HEK293 (cell line): ENCODE data around the gene PACSIN3.
A peak's percentile ranks its signal among the peaks of the same experiment; 100 is the strongest.

Experiments used
- CTCF ChIA-PET: fragments of 350-600 bp; formaldehyde crosslinking; extraction: SDS; loops from one replicate; lab custom pipeline; 2021; ENCODE audit warnings: antibody characterized with exemption; lab: Yijun Ruan, JAX
- POLR2A ChIA-PET: fragments of 300-600 bp; formaldehyde crosslinking; extraction: SDS; loops from one replicate; lab custom pipeline; 2020; ENCODE audit warnings: antibody characterized with exemption, inconsistent platforms; lab: Yijun Ruan, JAX
- H3K27ac ChIP-seq: fragments of 200-500 bp; sonication (Bioruptor generic); 2 replicates; pipeline ENCODE4 v1.5.1; 2014; ENCODE audit warnings: low read depth, low read length, control low read depth, inconsistent platforms; ENCODE audit errors: extremely low read depth
- H3K36me3 ChIP-seq, 2 experiments: fragments of 200-500 bp in 1 of 2; sonication (Bioruptor generic) in 1 of 2; 1 replicate in 1 of 2; 2 replicates in 1 of 2; pipeline ENCODE4 v1.5.1; 2014 to 2017; ENCODE audit warnings: inconsistent platforms in 2 of 2, low read length in 2 of 2; ENCODE audit not compliant: control insufficient read depth in 2 of 2, insufficient read depth in 1 of 2
- H3K4me1 ChIP-seq: fragments of 200-500 bp; sonication (Bioruptor generic); 2 replicates; pipeline ENCODE4 v1.5.1; 2014; ENCODE audit warnings: mild to moderate bottlenecking, low read length, inconsistent platforms; ENCODE audit not compliant: control insufficient read depth, insufficient read depth
- H3K4me3 ChIP-seq: 2 replicates; pipeline ENCODE4 v1.5.1; 2011; ENCODE audit warnings: low read depth, mild to moderate bottlenecking, control low read depth, low read length, moderate library complexity
- H3K9me3 ChIP-seq: fragments of 200-500 bp; sonication (Bioruptor generic); 2 replicates; pipeline ENCODE4 v1.5.1; 2014; ENCODE audit warnings: low read depth, low read length, inconsistent platforms; ENCODE audit not compliant: control insufficient read depth, insufficient read depth
- GLI4 ChIP-seq: fragments of 450-650 bp; formaldehyde crosslinking; IDR thresholded peaks from 2 replicates; pipeline ENCODE4 v1.5.1; 2016; ENCODE audit warnings: missing biosample characterization, missing genetic modification characterization
- GLIS1 ChIP-seq: fragments of 450-650 bp; formaldehyde crosslinking; IDR thresholded peaks from 2 replicates; pipeline ENCODE4 v1.5.1; 2016; ENCODE audit warnings: missing biosample characterization, missing genetic modification characterization
- HOXC10 ChIP-seq: sonication (generic); formaldehyde crosslinking; IDR thresholded peaks from 2 replicates; pipeline ENCODE4 v1.8.1; 2023; ENCODE audit warnings: mild to moderate bottlenecking, missing genetic modification reagents
- MEIS1 ChIP-seq: sonication (generic); formaldehyde crosslinking; IDR thresholded peaks from 2 replicates; pipeline ENCODE4 v1.8.1; 2022; ENCODE audit warnings: missing genetic modification reagents, mild to moderate bottlenecking, borderline replicate concordance
- OVOL3 ChIP-seq: fragments of 450-650 bp; formaldehyde crosslinking; IDR thresholded peaks from 2 replicates; pipeline ENCODE4 v1.5.1; 2016; ENCODE audit warnings: missing biosample characterization, missing genetic modification characterization
- PRDM1 ChIP-seq: fragments of 450-650 bp; formaldehyde crosslinking; IDR thresholded peaks from 2 replicates; pipeline ENCODE4; 2016; ENCODE audit warnings: missing biosample characterization, missing genetic modification characterization
- PRDM6 ChIP-seq: fragments of 450-650 bp; formaldehyde crosslinking; IDR thresholded peaks from 2 replicates; pipeline ENCODE4 v1.5.1; 2017; ENCODE audit warnings: missing biosample characterization, missing genetic modification characterization
- SCRT2 ChIP-seq: fragments of 450-650 bp; formaldehyde crosslinking; IDR thresholded peaks from 2 replicates; pipeline ENCODE4 v1.5.1; 2016; ENCODE audit warnings: missing biosample characterization, missing genetic modification characterization
- SP2 ChIP-seq: fragments of 450-650 bp; formaldehyde crosslinking; IDR thresholded peaks from 2 replicates; pipeline ENCODE4 v1.5.1; 2016; ENCODE audit warnings: missing biosample characterization, missing genetic modification characterization
- WT1 ChIP-seq: fragments of 450-650 bp; formaldehyde crosslinking; IDR thresholded peaks from 2 replicates; pipeline ENCODE4 v1.5.1; 2016; ENCODE audit warnings: missing biosample characterization, missing genetic modification characterization
- ZBTB20 ChIP-seq: fragments of 450-650 bp; formaldehyde crosslinking; IDR thresholded peaks from 2 replicates; pipeline ENCODE4 v1.5.1; 2016; ENCODE audit warnings: missing biosample characterization, missing genetic modification characterization
- ZBTB26 ChIP-seq: fragments of 450-650 bp; formaldehyde crosslinking; optimal IDR thresholded peaks from 2 replicates; pipeline ENCODE3; 2016; ENCODE audit warnings: missing biosample characterization, mild to moderate bottlenecking, missing genetic modification characterization
- ZBTB7A ChIP-seq: fragments of 450-650 bp; formaldehyde crosslinking; IDR thresholded peaks from 2 replicates; pipeline ENCODE4 v1.5.1; 2016; ENCODE audit warnings: low read depth, missing biosample characterization, missing genetic modification characterization
- ZEB2 ChIP-seq: fragments of 450-650 bp; formaldehyde crosslinking; IDR thresholded peaks from 2 replicates; pipeline ENCODE4 v1.5.1; 2016; ENCODE audit warnings: missing biosample characterization, missing genetic modification characterization
- ZFP3 ChIP-seq: fragments of 450-650 bp; formaldehyde crosslinking; IDR thresholded peaks from 2 replicates; pipeline ENCODE4 v1.5.1; 2016; ENCODE audit warnings: low read depth, missing biosample characterization, missing genetic modification characterization
- ZIC2 ChIP-seq: fragments of 450-650 bp; formaldehyde crosslinking; IDR thresholded peaks from 2 replicates; pipeline ENCODE4 v1.5.1; 2016; ENCODE audit warnings: missing biosample characterization, missing genetic modification characterization
- ZNF10 ChIP-seq: fragments of 450-650 bp; formaldehyde crosslinking; IDR thresholded peaks from 2 replicates; pipeline ENCODE4 v1.5.1; 2017; ENCODE audit warnings: missing biosample characterization, missing genetic modification characterization
- ZNF184 ChIP-seq: fragments of 450-650 bp; IDR thresholded peaks from 2 replicates; pipeline ENCODE4 v1.5.1; 2018; ENCODE audit warnings: missing biosample characterization, mild to moderate bottlenecking, missing genetic modification characterization
- ZNF24 ChIP-seq: fragments of 450-650 bp; formaldehyde crosslinking; IDR thresholded peaks from 2 replicates; pipeline ENCODE4 v1.5.1; 2016; ENCODE audit warnings: missing biosample characterization, missing genetic modification characterization
- ZNF266 ChIP-seq: fragments of 450-650 bp; formaldehyde crosslinking; IDR thresholded peaks from 2 replicates; pipeline ENCODE4 v1.5.1; 2016; ENCODE audit warnings: missing biosample characterization, missing genetic modification characterization, low read depth
- ZNF274 ChIP-seq, 2 experiments: fragments of 200-500 bp in 1 of 2; fragments of 450-650 bp in 1 of 2; sonication (Bioruptor generic) in 1 of 2; formaldehyde crosslinking in 1 of 2; IDR thresholded peaks; 2 replicates each; pipeline versions ENCODE4 v1.5.1 to v1.6.1; 2014 to 2016; ENCODE audit warnings: borderline replicate concordance in 1 of 2, inconsistent platforms in 1 of 2, low read length in 1 of 2, missing biosample characterization in 1 of 2, missing genetic modification characterization in 1 of 2
- ZNF324 ChIP-seq: fragments of 450-650 bp; formaldehyde crosslinking; IDR thresholded peaks from 2 replicates; pipeline ENCODE4 v1.5.1; 2016; ENCODE audit warnings: missing biosample characterization, missing genetic modification characterization
- ZNF416 ChIP-seq: fragments of 450-650 bp; formaldehyde crosslinking; IDR thresholded peaks from 2 replicates; pipeline ENCODE4 v1.5.1; 2016; ENCODE audit warnings: missing biosample characterization, missing genetic modification characterization
- ZNF423 ChIP-seq: fragments of 450-650 bp; formaldehyde crosslinking; IDR thresholded peaks from 2 replicates; pipeline ENCODE4 v1.5.1; 2016; ENCODE audit warnings: missing biosample characterization, missing genetic modification characterization
- ZNF426 ChIP-seq: fragments of 450-650 bp; formaldehyde crosslinking; IDR thresholded peaks from 2 replicates; pipeline ENCODE4 v1.5.1; 2017; ENCODE audit warnings: missing biosample characterization, missing genetic modification characterization, mild to moderate bottlenecking, inconsistent platforms, moderate library complexity
- ZNF513 ChIP-seq: fragments of 450-650 bp; IDR thresholded peaks from 2 replicates; pipeline ENCODE4 v1.5.1; 2018; ENCODE audit warnings: missing biosample characterization, missing genetic modification characterization
- ZNF514 ChIP-seq: fragments of 450-650 bp; formaldehyde crosslinking; IDR thresholded peaks from 2 replicates; pipeline ENCODE4 v1.5.1; 2016; ENCODE audit warnings: missing biosample characterization, missing genetic modification characterization
- ZNF544 ChIP-seq: fragments of 450-650 bp; formaldehyde crosslinking; IDR thresholded peaks from 2 replicates; pipeline ENCODE4 v1.5.0; 2017; ENCODE audit warnings: missing biosample characterization, missing genetic modification characterization
- ZNF580 ChIP-seq: fragments of 450-650 bp; formaldehyde crosslinking; IDR thresholded peaks from 2 replicates; pipeline ENCODE4 v1.5.1; 2016; ENCODE audit warnings: missing biosample characterization, missing genetic modification characterization
- ZNF610 ChIP-seq: fragments of 450-650 bp; formaldehyde crosslinking; IDR thresholded peaks from 2 replicates; pipeline ENCODE4 v1.5.1; 2016; ENCODE audit warnings: missing biosample characterization, missing genetic modification characterization, borderline replicate concordance
- ZNF660 ChIP-seq: fragments of 450-650 bp; IDR thresholded peaks from 2 replicates; pipeline ENCODE4 v1.5.1; 2018; ENCODE audit warnings: missing biosample characterization, mild to moderate bottlenecking, missing genetic modification characterization
- ZNF677 ChIP-seq: fragments of 450-650 bp; IDR thresholded peaks from 2 replicates; pipeline ENCODE4 v1.5.0; 2018; ENCODE audit warnings: missing biosample characterization, mild to moderate bottlenecking, missing genetic modification characterization, moderate library complexity
- ZNF707 ChIP-seq: fragments of 450-650 bp; formaldehyde crosslinking; IDR thresholded peaks from 2 replicates; pipeline ENCODE4 v1.5.1; 2016; ENCODE audit warnings: missing biosample characterization, missing genetic modification characterization
- ZNF76 ChIP-seq: fragments of 450-650 bp; formaldehyde crosslinking; IDR thresholded peaks from 2 replicates; pipeline ENCODE4; 2016; ENCODE audit warnings: low read depth, missing biosample characterization, missing genetic modification characterization, borderline replicate concordance
- ZNF791 ChIP-seq: fragments of 450-650 bp; formaldehyde crosslinking; IDR thresholded peaks from 2 replicates; pipeline ENCODE4 v1.5.1; 2016; ENCODE audit warnings: missing biosample characterization, missing genetic modification characterization
- ZNF792 ChIP-seq: fragments of 450-650 bp; formaldehyde crosslinking; IDR thresholded peaks from 2 replicates; pipeline ENCODE4 v1.5.1; 2016; ENCODE audit warnings: missing biosample characterization, missing genetic modification characterization

PACSIN3 gene

GRCh38 chr11:47186076-47186699, at the start of gene PACSIN3:
Gene PACSIN3, minus strand, starts transcription at chr11:47186434. Its CDS starts 3,707 bp downstream, at chr11:47182727.
- Histone ChIP-seq H3K4me1 (peaks cover 9% of the 10 kb centered on the region), H3K36me3 (peaks cover 0 to 16% of the 10 kb centered on the region in 2 experiments; a peak in 2 of 3 replicates)
- POLR2A ChIA-PET, result interaction anchor here (0.6 to 2.8 kb wide), 5 partner anchors 23 to 508 kb away, joined by 3 to 46 read pairs (median 4); partner anchors contain the start of gene DDB2
- TF ChIP-seq GLIS1 (tag by site-specific recombination) (peak; percentile 53), ZNF707 (tag by site-specific recombination) (no peak), ZNF677 (tag by site-specific recombination) (no peak), ZEB2 (tag by site-specific recombination) (no peak), ZNF792 (tag by site-specific recombination) (no peak), ZBTB26 (peak; percentile 63), PRDM6 (tag by site-specific recombination) (no peak), ZBTB7A (no peak), ZNF426 (tag by site-specific recombination) (no peak), MEIS1 (CRISPR knock-in tag) (no peak), ZNF513 (tag by site-specific recombination) (no peak), PRDM1 (tag by site-specific recombination) (no peak), WT1 (tag by site-specific recombination) (no peak), ZNF184 (tag by site-specific recombination) (no peak), ZNF10 (tag by site-specific recombination) (no peak), ZNF416 (no peak), ZNF791 (tag by site-specific recombination) (no peak), ZNF514 (tag by site-specific recombination) (no peak), ZNF274 (IDR thresholded peaks at IDR 0.05; ENCODE audit: low read length) (no peak), ZNF274 (tag by site-specific recombination; IDR thresholded peaks at IDR 0.05; ENCODE audit: borderline replicate concordance) (no peak), ZNF660 (0 out of 2 replicates have a peak, but pooled peaks have one; percentile 10), ZNF544 (tag by site-specific recombination) (no peak), SP2 (peak; percentile 25; the same call in 1 of the 2 replicates), ZNF580 (tag by site-specific recombination) (no peak), ZIC2 (tag by site-specific recombination) (peak; percentile 66; the same call in 1 of the 2 replicates), ZNF324 (tag by site-specific recombination) (no peak), GLI4 (tag by site-specific recombination) (no peak), ZNF423 (tag by site-specific recombination) (no peak), ZNF610 (no peak), ZNF76 (tag by site-specific recombination) (no peak), ZFP3 (tag by site-specific recombination) (no peak), SCRT2 (tag by site-specific recombination) (no peak), ZNF24 (tag by site-specific recombination) (no peak), ZNF266 (no peak), OVOL3 (tag by site-specific recombination) (no peak), HOXC10 (no peak), ZBTB20 (tag by site-specific recombination) (peak; percentile 11; the same call in 1 of the 2 replicates)

More at GRCh38 chr11:47186076-47186699, at the start of gene PACSIN3:
- no peaks in the 10 kb centered on the region for H3K9me3 ChIP-seq
- H3K27ac ChIP-seq, result peak within 1 kb of the TSS; percentile 72; the same call in 1 of the 2 replicates
- CTCF ChIA-PET, result interaction anchor here (0.7 to 3.8 kb wide), 5 partner anchors 8 to 537 kb away, joined by 3 to 18 read pairs (median 3); partner anchors contain the start of genes ACP2 and ARFGAP2
- peak within 1 kb of the TSS; percentile 73 for H3K4me3 ChIP-seq
